ENCODE measurements around the gene PARD3B. TPM values are rescaled to one million over a fixed set of nuclear protein-coding genes. Genes with fewer than 3 reads are reported as not detected.
A peak's percentile ranks its signal among the peaks of the same experiment; 100 is the strongest.

The PARD3B gene
- total and polyA plus RNA-seq, 2 of the 13 experiments (the other 11 are each of a cell fraction or from before 2014, with no cell fraction given), result 0.71 to 2.3 TPM

DNA sequence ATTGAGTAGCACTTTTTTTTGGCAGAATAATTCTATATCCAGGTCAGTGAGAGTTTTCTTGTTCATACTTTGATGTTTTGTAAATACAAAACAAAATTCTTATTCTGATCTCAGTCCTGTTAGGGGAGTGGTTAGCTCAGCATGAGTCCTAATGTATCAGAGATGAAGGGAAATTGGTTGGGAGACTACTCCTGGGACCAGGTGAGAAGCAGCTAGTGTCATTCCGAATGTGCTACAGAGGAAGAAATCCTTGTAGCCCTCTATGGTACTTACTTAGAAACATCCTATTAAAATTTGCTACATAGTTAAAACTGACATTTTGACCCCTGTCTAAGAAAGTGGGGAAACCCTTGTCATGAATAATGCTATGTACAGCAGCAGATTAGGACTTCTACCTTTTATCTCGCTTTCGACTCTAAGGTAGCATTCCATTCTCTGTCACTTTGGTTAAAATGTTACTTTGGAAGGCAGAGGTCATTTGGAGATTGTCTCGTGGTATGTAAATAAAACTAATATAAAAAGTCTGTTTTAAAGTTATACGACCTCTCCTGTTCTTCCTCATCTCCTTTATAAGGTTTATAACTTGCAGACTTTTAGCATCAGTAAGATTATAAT lies 65.8 kb downstream of the PARD3B start (continued):
- TF ChIP-seq KLF11 (CRISPR knock-in tag; IDR thresholded peaks at IDR 0.05), result no peak
- TF ChIP-seq, protein P1, sequence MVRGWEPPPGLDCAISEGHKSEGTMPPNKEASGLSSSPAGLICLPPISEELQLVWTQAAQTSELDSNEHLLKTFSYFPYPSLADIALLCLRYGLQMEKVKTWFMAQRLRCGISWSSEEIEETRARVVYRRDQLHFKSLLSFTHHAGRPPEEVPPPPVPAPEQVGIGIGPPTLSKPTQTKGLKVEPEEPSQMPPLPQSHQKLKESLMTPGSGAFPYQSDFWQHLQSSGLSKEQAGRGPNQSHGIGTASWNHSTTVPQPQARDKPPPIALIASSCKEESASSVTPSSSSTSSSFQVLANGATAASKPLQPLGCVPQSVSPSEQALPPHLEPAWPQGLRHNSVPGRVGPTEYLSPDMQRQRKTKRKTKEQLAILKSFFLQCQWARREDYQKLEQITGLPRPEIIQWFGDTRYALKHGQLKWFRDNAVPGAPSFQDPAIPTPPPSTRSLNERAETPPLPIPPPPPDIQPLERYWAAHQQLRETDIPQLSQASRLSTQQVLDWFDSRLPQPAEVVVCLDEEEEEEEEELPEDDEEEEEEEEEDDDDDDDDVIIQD (CRISPR knock-in tag; IDR thresholded peaks at IDR 0.05; ENCODE audit: low read depth), result peak; percentile 63; the same call in 1 of the 2 replicates
- TF ChIP-seq, protein P2, sequence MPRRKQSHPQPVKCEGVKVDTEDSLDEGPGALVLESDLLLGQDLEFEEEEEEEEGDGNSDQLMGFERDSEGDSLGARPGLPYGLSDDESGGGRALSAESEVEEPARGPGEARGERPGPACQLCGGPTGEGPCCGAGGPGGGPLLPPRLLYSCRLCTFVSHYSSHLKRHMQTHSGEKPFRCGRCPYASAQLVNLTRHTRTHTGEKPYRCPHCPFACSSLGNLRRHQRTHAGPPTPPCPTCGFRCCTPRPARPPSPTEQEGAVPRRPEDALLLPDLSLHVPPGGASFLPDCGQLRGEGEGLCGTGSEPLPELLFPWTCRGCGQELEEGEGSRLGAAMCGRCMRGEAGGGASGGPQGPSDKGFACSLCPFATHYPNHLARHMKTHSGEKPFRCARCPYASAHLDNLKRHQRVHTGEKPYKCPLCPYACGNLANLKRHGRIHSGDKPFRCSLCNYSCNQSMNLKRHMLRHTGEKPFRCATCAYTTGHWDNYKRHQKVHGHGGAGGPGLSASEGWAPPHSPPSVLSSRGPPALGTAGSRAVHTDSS (CRISPR knock-in tag; conservative IDR thresholded peaks at IDR 0.05), result no peak
- TF ChIP-seq ZNF776 (CRISPR knock-in tag; IDR thresholded peaks at IDR 0.05), result no peak
- TF ChIP-seq PPARG (CRISPR knock-in tag; conservative IDR thresholded peaks at IDR 0.05), result peak; percentile 50; the same call in 1 of the 2 replicates
- TF ChIP-seq NR2F2 (IDR thresholded peaks at IDR 0.05; ENCODE audit: borderline replicate concordance, low read depth), result peak; percentile 58; the same call in 1 of the 2 replicates
- TF ChIP-seq ELF4 (CRISPR knock-in tag; IDR thresholded peaks at IDR 0.05; ENCODE audit: borderline replicate concordance), result 0 out of 2 replicates have a peak, but pooled peaks have one; percentile 21
- peak; percentile 42 for TF ChIP-seq ARID5B (CRISPR knock-in tag; IDR thresholded peaks at IDR 0.05)
- TF ChIP-seq NCOA1 (CRISPR knock-in tag; IDR thresholded peaks at IDR 0.05), result no peak
- peak; percentile 27; the same call in 1 of the 2 replicates for TF ChIP-seq HMG20A (CRISPR knock-in tag; IDR thresholded peaks at IDR 0.05; ENCODE audit: borderline replicate concordance)
- TF ChIP-seq, protein P3, sequence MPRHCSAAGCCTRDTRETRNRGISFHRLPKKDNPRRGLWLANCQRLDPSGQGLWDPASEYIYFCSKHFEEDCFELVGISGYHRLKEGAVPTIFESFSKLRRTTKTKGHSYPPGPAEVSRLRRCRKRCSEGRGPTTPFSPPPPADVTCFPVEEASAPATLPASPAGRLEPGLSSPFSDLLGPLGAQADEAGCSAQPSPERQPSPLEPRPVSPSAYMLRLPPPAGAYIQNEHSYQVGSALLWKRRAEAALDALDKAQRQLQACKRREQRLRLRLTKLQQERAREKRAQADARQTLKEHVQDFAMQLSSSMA (CRISPR knock-in tag; IDR thresholded peaks at IDR 0.05), result no peak
- 0 out of 2 replicates have a peak, but pooled peaks have one; percentile 28 for TF ChIP-seq POGZ (CRISPR knock-in tag; IDR thresholded peaks at IDR 0.05)
- TF ChIP-seq HNF4A (CRISPR knock-in tag; IDR thresholded peaks at IDR 0.05), result peak; percentile 41
- TF ChIP-seq SOX5 (CRISPR knock-in tag; IDR thresholded peaks at IDR 0.05; ENCODE audit: borderline replicate concordance), result peak; percentile 33; the same call in 1 of the 2 replicates
- no peak for TF ChIP-seq KAT7 (CRISPR knock-in tag; IDR thresholded peaks at IDR 0.05; ENCODE audit: borderline replicate concordance)
- 0 out of 2 replicates have a peak, but pooled peaks have one; percentile 23 for TF ChIP-seq RARA (CRISPR knock-in tag; IDR thresholded peaks at IDR 0.05)
- TF ChIP-seq ZNF484 (CRISPR knock-in tag; IDR thresholded peaks at IDR 0.05; ENCODE audit: borderline replicate concordance, low read depth), result no peak
- peak; percentile 38; the same call in 1 of the 2 replicates for TF ChIP-seq GFI1 (CRISPR knock-in tag; IDR thresholded peaks at IDR 0.05; ENCODE audit: borderline replicate concordance)
- no peak for TF ChIP-seq SMC3 (IDR thresholded peaks at IDR 0.05; ENCODE audit: low read length)
- TF ChIP-seq, protein P4, sequence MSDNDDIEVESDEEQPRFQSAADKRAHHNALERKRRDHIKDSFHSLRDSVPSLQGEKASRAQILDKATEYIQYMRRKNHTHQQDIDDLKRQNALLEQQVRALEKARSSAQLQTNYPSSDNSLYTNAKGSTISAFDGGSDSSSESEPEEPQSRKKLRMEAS (IDR thresholded peaks at IDR 0.05), result no peak

Measured in HepG2 (cell line).